Peyer's patch (tissue), 4 donors: Measurements from ENCODE around the gene GGA3.

Source experiments
- CTCF ChIP-seq, 6 experiments: fragments of 450-650 bp in 4 of 6; fragments of 200-600 bp in 2 of 6; sonication (generic) in 1 of 6; IDR thresholded peaks; one replicate each; pipeline ENCODE4 v1.5.1; 2017 to 2019; ENCODE audit warnings: antibody characterized with exemption in 6 of 6, mild to moderate bottlenecking in 3 of 6, moderate library complexity in 1 of 6
- POLR2A ChIP-seq, 2 donors: fragments of 450-650 bp; IDR thresholded peaks; one replicate each; pipeline ENCODE4 v1.5.1; 2017; ENCODE audit warnings: antibody characterized with exemption in 2 of 2, mild to moderate bottlenecking in 2 of 2, moderate library complexity in 2 of 2

- TF ChIP-seq CTCF (IDR thresholded peaks at IDR 0.05), result no peak
- no peak for TF ChIP-seq POLR2A (IDR thresholded peaks at IDR 0.05)
Observed at GRCh38 chr17:75288359-75288758, 27.0 kb upstream of the GGA3 start.
